ENCODE results near the gene CD248. TPM values are rescaled to one million over a fixed set of nuclear protein-coding genes. Genes with fewer than 3 reads are reported as not detected.

Gene CD248
- total RNA-seq, 4 donors from 2014 or later: 6.3 to 23.5 (median 12.3) TPM

DNA sequence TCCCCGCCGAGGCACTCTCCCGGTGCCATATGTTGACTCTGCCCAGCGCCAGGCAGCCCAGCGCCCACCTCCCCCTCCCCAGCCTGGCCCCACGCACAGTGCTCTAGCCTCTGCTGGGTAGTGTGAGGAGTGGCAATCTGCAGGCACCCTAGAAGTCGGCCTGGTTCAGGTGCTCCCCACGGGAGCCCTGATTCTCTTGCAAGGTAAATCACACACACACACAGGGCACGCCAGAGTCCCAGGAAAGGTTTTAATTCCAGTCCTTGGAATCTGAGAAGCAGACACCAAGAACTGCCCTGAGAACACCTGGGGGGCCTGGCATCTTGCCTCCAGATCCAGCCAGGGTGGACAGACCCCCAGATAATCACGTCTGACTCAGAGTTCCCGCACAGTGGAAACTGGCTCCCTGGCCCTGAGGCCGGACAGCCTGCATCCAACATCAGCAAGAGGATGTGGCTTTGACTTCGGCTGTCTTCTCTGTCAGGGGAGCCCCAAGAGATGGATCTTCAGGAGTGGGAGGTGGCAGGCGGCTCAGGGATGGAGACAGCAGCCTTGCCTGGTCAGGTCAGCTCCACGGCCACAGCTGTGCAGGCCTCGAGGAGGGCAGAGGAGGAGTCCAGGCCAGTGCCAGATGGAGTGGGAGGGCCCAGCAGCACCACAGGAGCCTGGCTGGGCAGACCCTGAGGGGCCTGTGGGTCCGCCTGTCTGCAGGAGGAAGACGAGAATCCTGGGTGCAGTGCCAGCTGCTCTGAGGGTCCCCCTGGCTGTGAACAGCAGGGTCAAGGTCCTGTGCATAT lies 20.5 kb upstream of the CD248 start:
- no peak overlapping the region for H3K4me3 ChIP-seq (ENCODE audit: low read depth, poor library complexity, severe bottlenecking)
- intact Hi-C loops (cut with DNase I; ENCODE audit: low total_unique reads): no loop called here
- 41 to 43% methylated on average over 13 to 15 of the region's 18 CpGs for WGBS, 2 donors
- TF ChIP-seq CTCF (IDR thresholded peaks at IDR 0.05): no peak
- peak in 1 of 2 donors; percentile 84 for DNase-seq (ENCODE audit: low spot score in 2 of 2)

- intact Hi-C loops (cut with DNase I; ENCODE audit: low total_unique reads): no loop called here
- 0 to 4% methylated on average over 12 to 17 of the region's 22 CpGs for WGBS, 2 donors
- DNase-seq (ENCODE audit: low spot score in 2 of 2): peak; percentile 66 to 91
- no peak for TF ChIP-seq CTCF (IDR thresholded peaks at IDR 0.05)
- no peak for TF ChIP-seq POLR2A (IDR thresholded peaks at IDR 0.05)
- H3K4me3 ChIP-seq (ENCODE audit: low read depth, poor library complexity, severe bottlenecking): peak within 1 kb of the TSS; percentile 28
These were observed 19.6 kb upstream of the CD248 start, which contains the start of gene RIN1 for GRCh38 chr11:66336234-66337102. Gene RIN1 (minus strand): TSS chr11:66336434. CDS start chr11:66336402, 32 bp downstream.

DNA sequence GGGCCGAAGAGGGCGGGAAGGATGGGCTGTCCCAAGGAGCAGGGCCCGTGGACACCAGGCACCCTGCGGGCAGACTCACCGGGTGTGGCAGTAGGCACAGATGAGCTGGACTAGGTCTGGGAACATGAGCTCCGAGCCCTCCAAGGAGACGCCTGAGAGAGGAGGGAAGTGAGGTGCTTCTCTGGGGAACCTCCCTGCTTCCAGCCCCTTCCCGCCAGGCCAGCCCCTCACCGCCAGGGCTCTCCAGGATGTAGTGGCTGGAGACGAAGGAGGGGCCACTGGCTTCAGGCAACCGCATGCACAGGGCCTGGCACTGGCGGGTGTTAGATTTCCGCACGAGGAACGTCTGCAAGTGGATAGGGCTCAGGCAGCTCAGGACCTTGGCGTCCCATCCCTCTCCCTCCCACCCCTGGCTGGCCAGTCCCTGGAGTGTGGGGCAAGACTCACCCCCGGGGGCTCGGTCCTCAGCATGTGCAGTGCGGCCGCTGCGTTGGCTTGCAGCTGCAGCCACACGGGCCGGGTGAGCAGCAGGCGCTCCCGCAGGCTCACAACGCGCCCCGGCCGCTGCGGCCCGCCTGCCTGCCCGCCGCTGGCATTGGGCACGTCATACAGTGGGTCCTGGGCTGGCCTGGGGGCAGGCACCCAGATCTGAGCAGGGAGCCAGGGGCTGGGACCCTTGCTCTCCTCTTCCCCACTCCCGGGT lies 18.8 kb upstream of the CD248 start:
- H3K4me3 ChIP-seq (ENCODE audit: low read depth, poor library complexity, severe bottlenecking): peak overlapping the region; percentile 28
- no peak for TF ChIP-seq POLR2A (IDR thresholded peaks at IDR 0.05)
- no peak for TF ChIP-seq CTCF (IDR thresholded peaks at IDR 0.05)
- intact Hi-C loops (cut with DNase I; ENCODE audit: low total_unique reads): no loop called here
- WGBS, 2 donors: 3 to 12% methylated on average over 13 to 35 of the region's 35 CpGs
- peak in 1 of 2 donors; percentile 86 for DNase-seq (ENCODE audit: low spot score in 2 of 2)

DNA sequence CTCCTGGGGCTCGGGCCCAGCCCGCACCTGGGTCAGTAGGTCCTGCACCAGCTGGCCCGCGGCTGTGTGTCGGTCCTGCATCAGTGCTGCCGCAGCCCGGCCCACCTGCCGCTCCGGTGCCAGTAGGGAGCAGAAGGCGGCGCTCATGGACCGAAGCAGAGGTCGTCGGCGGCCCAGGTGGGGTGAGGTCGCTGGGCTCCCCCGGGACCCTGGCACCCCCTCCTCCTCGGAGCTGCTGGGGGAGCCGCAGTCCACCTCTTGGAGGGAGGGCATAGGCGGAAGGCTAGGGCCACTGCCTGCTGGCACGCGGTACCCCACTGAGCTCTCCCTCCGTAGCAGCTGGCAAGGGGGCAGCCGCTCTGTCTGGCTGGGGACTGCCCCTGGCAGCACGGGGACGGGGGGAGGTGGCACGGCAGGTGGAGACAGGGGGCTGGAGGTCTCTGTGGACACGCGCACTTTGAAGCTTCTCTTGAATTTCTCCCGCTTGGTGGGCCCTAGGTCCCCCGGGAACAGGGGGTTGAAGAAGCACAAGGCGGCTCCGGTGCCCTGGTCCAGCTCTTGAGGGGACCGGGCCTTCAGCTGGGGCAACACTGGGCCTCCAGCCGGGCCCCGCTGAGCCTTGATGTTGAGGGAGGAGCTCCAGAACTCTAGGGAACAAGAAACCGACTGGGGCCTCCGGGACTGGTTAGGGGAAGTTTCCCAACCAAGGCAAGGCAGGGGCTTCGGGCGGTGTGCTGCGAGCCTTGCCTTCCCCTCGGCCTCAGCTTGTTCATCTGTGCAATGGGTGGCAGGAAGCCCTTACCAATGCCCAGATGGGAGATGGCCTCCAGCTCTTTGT lies 18.0 kb upstream of the CD248 start:
- DNase-seq (ENCODE audit: low spot score in 2 of 2): peak in 1 of 2 donors; percentile 84
- 46 to 62% methylated on average over 26 to 34 of the region's 42 CpGs for WGBS, 2 donors
- TF ChIP-seq CTCF (IDR thresholded peaks at IDR 0.05): no peak
- TF ChIP-seq POLR2A (IDR thresholded peaks at IDR 0.05): no peak
- H3K4me3 ChIP-seq (ENCODE audit: low read depth, poor library complexity, severe bottlenecking): no peak overlapping the region
- intact Hi-C loops (cut with DNase I; ENCODE audit: low total_unique reads): no loop called here
